ENCODE results near the gene FBH1. TPM values are rescaled to one million over a fixed set of nuclear protein-coding genes. Genes with fewer than 3 reads are reported as not detected.
"Not testable (repeated sequence)": the region's sequence is repeated elsewhere in the genome, so short reads cannot be mapped to it uniquely, and the experiment has no call there.

FBH1 gene
- total RNA-seq, 1 donor from 2014 or later = 67.1 TPM

GRCh38 chr10:5873515-5873995 is 16.5 kb upstream of the FBH1 start:
- intact Hi-C loops (cut with micrococcal nuclease) = loop anchor here (1.0 to 5.0 kb wide), 8 partner anchors 16 to 1056 kb away; partner anchors contain the start of genes ANKRD16 and TASOR2

- intact Hi-C loops (cut with micrococcal nuclease) = no loop called here
Measured at GRCh38 chr10:5876181-5876768, 13.8 kb upstream of the FBH1 start.

- intact Hi-C loops (cut with micrococcal nuclease) = not testable (repeated sequence)
Measured at GRCh38 chr10:5877041-5877440, 13.0 kb upstream of the FBH1 start.

GRCh38 chr10:5882961-5883360 is 7.1 kb upstream of the FBH1 start:
- intact Hi-C loops (cut with micrococcal nuclease) = no loop called here

GRCh38 chr10:5885619-5886018 is 4.4 kb upstream of the FBH1 start:
- intact Hi-C loops (cut with micrococcal nuclease) = loop anchor here (5.0 kb wide), 2 partner anchors 438 to 1902 kb away; partner anchors contain the start of genes ATP5F1C and KIN

GRCh38 chr10:5887029-5887428 is 3.0 kb upstream of the FBH1 start:
- intact Hi-C loops (cut with micrococcal nuclease) = loop anchor here (5.0 kb wide), 2 partner anchors 440 to 1900 kb away; partner anchors contain the start of genes ATP5F1C and KIN

GRCh38 chr10:5887641-5888040 is 2.4 kb upstream of the FBH1 start:
- intact Hi-C loops (cut with micrococcal nuclease) = loop anchor here (5.0 kb wide), 2 partner anchors 440 to 1900 kb away; partner anchors contain the start of genes ATP5F1C and KIN

- intact Hi-C loops (cut with micrococcal nuclease) = loop anchor here (5.0 kb wide), 2 partner anchors 441 to 1899 kb away; partner anchors contain the start of genes ATP5F1C and KIN
Measured at GRCh38 chr10:5888351-5888750, 1.7 kb upstream of the FBH1 start.

GRCh38 chr10:5888843-5889623 is 1.0 kb upstream of the FBH1 start:
- intact Hi-C loops (cut with micrococcal nuclease) = loop anchor here (1.0 to 5.0 kb wide), 7 partner anchors 16 to 1898 kb away; partner anchors contain the start of genes ATP5F1C, KIN and TASOR2

- intact Hi-C loops (cut with micrococcal nuclease) = loop anchor here (1.0 to 10.0 kb wide), 5 partner anchors 77 to 596 kb away; partner anchors contain the start of gene GDI2
Measured at GRCh38 chr10:5890452-5890915, 441 bp downstream of the FBH1 start.

- intact Hi-C loops (cut with micrococcal nuclease) = loop anchor here (2.0 to 10.0 kb wide), 2 partner anchors 198 to 596 kb away; no protein-coding TSS in a partner anchor
Measured at GRCh38 chr10:5891009-5891408, 966 bp downstream of the FBH1 start.

GRCh38 chr10:5892007-5892406 is 2.0 kb downstream of the FBH1 start:
- intact Hi-C loops (cut with micrococcal nuclease) = loop anchor here (10.0 kb wide), 1 partner anchor 597 kb away; no protein-coding TSS in a partner anchor

- intact Hi-C loops (cut with micrococcal nuclease) = loop anchor here (10.0 kb wide), 1 partner anchor 599 kb away; no protein-coding TSS in a partner anchor
Measured at GRCh38 chr10:5893321-5893720, 3.3 kb downstream of the FBH1 start.

- intact Hi-C loops (cut with micrococcal nuclease) = loop anchor here (10.0 kb wide), 1 partner anchor 600 kb away; no protein-coding TSS in a partner anchor
Measured at GRCh38 chr10:5894403-5894802, 4.4 kb downstream of the FBH1 start.

GRCh38 chr10:5894873-5895272 is 4.8 kb downstream of the FBH1 start:
- intact Hi-C loops (cut with micrococcal nuclease) = loop anchor here (10.0 kb wide), 1 partner anchor 600 kb away; no protein-coding TSS in a partner anchor

- intact Hi-C loops (cut with micrococcal nuclease) = loop anchor here (10.0 kb wide), 1 partner anchor 601 kb away; no protein-coding TSS in a partner anchor
Measured at GRCh38 chr10:5895365-5895764, 5.3 kb downstream of the FBH1 start.

- intact Hi-C loops (cut with micrococcal nuclease) = loop anchor here (10.0 kb wide), 1 partner anchor 601 kb away; no protein-coding TSS in a partner anchor
Measured at GRCh38 chr10:5895804-5896203, 5.8 kb downstream of the FBH1 start.

GRCh38 chr10:5896208-5897052 is 6.4 kb downstream of the FBH1 start:
- intact Hi-C loops (cut with micrococcal nuclease) = loop anchor here (10.0 kb wide), 1 partner anchor 602 kb away; no protein-coding TSS in a partner anchor

- intact Hi-C loops (cut with micrococcal nuclease) = loop anchor here (10.0 kb wide), 1 partner anchor 602 kb away; no protein-coding TSS in a partner anchor
Measured at GRCh38 chr10:5897053-5897340, 7.0 kb downstream of the FBH1 start.

- intact Hi-C loops (cut with micrococcal nuclease) = loop anchor here (10.0 kb wide), 1 partner anchor 603 kb away; no protein-coding TSS in a partner anchor
Measured at GRCh38 chr10:5897504-5897903, 7.5 kb downstream of the FBH1 start.

Measured in T-helper 1 cell treated with Interleukin-12 subunit alpha and Interleukin-12 subunit beta and Interleukin-4 antibody, amounts not matched to agents 30 ng/mL and 1 ng/mL, for 36 hours (primary cell).